Fibroblast of peridontal ligament (primary cell): Measurements from ENCODE around the gene ZNF860.
"Not testable (repeated sequence)": the region's sequence is repeated elsewhere in the genome, so short reads cannot be mapped to it uniquely, and the experiment has no call there.

ENCODE experiments used
- DNase-seq: peaks from one replicate; pipeline ENCODE4 v3.0.0-alpha.2; 2010; ENCODE audit errors: extremely low read depth

ZNF860 gene

DNA sequence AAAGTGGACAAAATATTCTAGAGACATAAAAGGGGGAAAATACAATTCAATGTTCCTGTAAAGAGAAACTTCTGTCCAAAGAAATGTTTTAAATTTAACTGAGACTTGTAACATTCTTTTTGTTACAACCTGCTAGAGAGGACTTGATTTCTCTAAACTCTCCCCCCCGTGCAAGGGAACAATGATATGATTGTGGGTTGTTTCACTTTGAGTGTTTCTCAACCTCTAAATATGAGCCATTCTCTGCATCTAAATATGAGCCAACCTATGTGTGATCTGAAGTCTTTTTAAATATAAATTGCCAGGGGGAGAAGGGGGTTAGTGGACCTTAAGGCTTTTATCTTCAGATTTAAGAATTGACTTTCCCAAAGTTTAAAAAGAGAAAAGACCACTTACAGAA, 14.6 kb downstream of the ZNF860 start:
- no peak for DNase-seq

DNA sequence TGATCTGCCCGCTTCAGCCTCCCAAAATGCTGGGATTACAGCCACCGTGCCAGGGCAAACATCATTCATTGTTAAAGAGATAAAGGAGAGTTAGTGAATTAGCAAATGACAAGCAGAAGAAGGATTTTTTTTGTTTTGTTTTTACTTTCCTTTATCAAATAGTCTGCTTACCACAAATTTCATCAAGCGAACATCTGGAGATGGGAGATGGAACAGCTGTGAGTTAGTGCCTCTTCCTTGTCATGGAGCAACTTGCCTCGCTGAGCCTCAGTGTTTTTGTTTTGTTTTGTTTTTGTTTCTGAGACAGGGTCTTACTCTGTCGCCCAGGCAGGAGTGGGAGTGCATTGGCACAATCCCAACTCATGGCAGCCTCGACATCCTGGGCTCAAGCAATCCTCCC, 15.9 kb downstream of the ZNF860 start:
- DNase-seq = no peak

- DNase-seq = no peak
Observed at GRCh38 chr3:31999907-32000439, 18.4 kb downstream of the ZNF860 start.

GRCh38 chr3:32000877-32001276, 19.3 kb downstream of the ZNF860 start:
- DNase-seq = no peak

DNA sequence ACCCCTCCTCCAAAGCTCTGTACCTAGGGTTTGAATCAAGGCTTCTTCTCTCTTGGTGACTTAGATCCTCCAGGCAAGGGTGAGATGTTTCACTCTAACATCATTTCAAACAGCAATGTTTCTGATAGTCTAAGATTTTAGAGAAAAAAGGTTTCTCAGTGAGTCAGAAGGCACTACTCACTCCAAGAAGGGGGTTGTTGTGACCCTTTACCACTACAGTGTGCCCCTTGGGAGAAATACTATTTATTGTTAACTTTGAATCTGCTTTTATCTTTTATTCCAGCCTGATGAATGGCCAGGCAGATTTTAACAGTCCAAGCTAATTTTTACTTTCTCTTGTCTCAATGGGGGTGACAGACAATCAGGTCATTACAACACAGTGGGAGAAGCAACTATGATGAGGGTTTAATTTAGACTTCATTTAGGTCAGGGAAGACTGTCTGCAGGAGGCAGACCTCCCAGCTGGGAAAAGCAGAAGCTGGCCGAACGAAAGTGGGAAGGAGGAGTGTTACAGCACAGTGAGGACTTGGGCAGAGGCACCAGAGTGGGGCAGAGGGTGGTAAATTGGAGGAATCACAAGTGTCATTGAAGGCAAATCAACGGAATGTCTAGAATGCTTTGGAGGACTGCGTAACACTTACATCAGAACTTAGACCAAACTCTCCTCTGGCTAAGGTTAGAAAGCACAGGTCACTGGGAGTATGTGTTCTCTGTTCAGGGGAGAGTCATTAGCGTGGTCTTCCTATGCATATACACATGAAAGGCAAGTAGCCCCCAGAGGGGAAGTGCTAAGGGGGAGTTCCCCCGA, 21.2 kb downstream of the ZNF860 start:
- DNase-seq = no peak

DNA sequence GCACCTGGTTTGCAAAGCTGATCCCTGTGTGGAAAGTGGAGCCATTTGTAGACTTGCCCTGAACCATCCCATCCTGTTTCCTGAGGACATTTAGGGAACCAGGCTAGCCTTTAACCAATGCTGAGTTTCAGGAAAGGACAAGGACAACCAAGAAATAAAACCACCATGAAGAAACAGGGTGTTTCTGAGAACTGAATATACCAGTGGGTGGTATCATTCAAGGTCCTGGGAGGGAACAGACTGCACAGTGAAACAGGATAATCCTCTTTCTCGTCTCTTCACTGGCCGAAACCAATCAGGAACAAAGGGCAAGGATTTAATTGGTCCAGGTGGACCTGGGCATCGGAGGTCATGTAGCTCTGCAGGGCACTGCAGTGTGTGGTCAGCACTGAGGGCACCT, 21.8 kb downstream of the ZNF860 start:
- DNase-seq = no peak

DNA sequence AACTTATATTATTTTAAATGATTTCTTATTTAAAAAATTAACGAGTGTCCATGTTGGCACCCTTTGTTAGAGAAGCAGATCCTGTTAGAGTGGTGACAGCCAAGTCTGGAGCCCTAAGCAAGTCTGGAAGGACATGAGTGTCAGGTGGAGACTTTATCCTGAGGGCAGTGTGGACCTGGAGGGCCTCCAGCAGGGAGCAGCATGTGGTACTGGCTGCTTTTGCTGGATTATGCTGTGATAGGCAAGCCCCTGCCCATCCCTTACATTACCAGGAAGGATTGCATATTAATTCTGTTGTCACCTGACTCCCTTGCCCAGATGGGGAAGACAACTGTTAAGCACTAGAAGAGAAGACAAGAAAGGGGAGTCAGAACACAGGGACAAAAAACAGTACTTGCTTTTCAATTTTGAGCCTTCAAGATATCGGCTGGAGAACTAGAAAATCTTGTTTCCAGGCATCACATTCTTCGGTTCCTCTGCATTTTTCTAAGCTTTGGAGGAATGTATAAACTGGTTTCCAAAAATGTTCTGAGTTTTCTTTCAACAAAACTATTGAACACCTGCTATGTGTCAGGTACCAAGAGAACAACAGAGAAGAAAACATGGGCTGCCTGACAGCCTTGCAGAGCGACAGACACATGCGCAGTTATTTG, 22.7 kb downstream of the ZNF860 start:
- no peak for DNase-seq

- DNase-seq = no peak
Observed at GRCh38 chr3:32009101-32009500, 27.6 kb downstream of the ZNF860 start.

- no peak for DNase-seq
Observed at GRCh38 chr3:32009957-32010356, 28.4 kb downstream of the ZNF860 start.

GRCh38 chr3:32010699-32011098, 29.1 kb downstream of the ZNF860 start:
- DNase-seq = not testable (repeated sequence)

DNA sequence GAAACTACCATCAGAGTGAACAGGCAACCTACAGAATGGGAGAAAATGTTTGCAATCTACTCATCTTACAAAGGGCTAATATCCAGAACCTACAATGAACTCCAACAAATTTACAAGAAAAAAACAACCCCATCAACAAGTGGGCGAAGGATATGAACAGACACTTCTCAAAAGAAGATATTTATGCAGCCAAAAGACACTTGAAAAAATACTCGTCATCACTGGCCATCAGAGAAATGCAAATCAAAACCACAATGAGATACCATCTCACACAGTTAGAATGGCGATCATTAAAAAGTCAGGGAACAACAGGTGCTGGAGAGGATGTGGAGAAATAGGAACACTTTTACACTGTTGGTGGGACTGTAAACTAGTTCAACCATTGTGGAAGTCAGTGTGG, 34.1 kb downstream of the ZNF860 start:
- DNase-seq = not testable (repeated sequence)

- DNase-seq = no peak
Observed at GRCh38 chr3:32017286-32017685, 35.7 kb downstream of the ZNF860 start.

GRCh38 chr3:32018757-32019564, 37.4 kb downstream of the ZNF860 start:
- peak; percentile 81 for DNase-seq

- DNase-seq = no peak
Observed at GRCh38 chr3:32021155-32021554, 39.6 kb downstream of the ZNF860 start.

DNA sequence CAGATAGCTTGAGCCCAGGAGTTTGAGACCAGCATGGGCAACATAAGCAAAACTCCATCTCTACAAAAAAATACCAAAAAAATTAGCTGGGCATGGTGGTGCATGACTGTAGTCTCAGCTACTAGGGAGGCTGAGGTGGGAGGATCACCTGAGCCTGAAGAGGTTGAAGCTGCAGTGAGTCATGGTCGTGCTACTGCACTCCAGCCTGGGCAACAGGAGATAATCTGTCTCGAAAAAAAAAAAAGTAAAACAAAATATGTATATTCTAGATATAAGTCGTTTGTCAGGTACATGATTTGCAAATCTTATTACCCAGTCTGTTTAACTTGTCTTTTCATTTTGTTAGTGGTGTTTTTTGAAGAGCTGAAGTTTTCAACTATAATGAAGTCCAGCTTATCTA, 40.2 kb downstream of the ZNF860 start:
- no peak for DNase-seq

DNA sequence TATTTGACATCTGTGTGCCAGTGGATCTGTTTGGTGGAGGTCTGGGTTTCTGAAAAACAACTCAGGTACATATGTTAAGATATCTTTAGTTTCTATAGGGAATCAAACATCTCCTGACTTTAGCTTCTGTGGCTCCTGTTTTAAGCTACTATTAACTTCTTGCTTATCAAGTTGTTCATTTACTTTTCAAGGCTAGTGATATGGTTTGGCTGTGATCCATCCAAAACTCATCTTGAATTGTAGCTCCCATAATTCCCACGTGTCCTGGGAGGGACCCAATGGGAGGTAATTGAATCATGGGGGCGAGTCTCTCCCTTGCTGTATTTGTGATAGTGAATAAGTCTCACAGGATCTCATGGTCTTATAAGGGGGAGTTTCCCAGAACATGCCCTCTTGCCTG, 41.4 kb downstream of the ZNF860 start:
- no peak for DNase-seq

- DNase-seq = no peak
Observed at GRCh38 chr3:32026593-32026992, 45.0 kb downstream of the ZNF860 start.

GRCh38 chr3:32037932-32038267, 56.4 kb downstream of the ZNF860 start:
- no peak for DNase-seq

DNA sequence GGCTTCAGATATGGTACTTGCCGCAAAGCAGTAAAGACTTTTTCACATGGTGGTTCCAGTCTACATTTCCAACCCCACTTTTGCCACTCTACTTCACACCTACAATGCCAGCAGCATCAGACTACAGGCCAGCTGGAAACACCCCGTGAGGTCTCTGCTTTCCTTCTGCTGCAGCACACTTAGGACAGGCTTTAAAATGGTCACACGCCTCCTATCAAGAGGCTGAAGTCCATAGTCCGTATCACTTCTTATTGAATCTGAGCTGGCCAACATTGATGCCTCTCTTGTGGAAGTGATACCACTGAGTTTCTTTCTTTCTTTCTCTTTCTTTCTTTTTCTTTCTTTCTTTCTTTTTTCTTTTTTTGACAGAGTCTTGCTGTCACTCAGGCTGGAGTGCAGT, 59.8 kb downstream of the ZNF860 start:
- DNase-seq = no peak
